Activated T-cell treated with anti-CD3 and anti-CD28 coated beads for 4 hours (primary cell): ENCODE results near the gene CSRNP3.
"Not testable (repeated sequence)": the region's sequence is repeated elsewhere in the genome, so short reads cannot be mapped to it uniquely, and the experiment has no call there.

Source experiments
- DNase-seq: peaks from one replicate; pipeline ENCODE4 v3.0.0-alpha.2; 2020

CSRNP3 gene

GRCh38 chr2:165640247-165640929, 170.9 kb downstream of the CSRNP3 start:
- no peak for DNase-seq

- DNase-seq, result no peak
These were observed 176.7 kb downstream of the CSRNP3 start for GRCh38 chr2:165645930-165646831.

- DNase-seq, result no peak
These were observed 177.9 kb downstream of the CSRNP3 start for GRCh38 chr2:165647409-165647808.

GRCh38 chr2:165648801-165649200, 179.3 kb downstream of the CSRNP3 start:
- DNase-seq, result no peak

GRCh38 chr2:165651233-165651632, 181.7 kb downstream of the CSRNP3 start:
- no peak for DNase-seq

- no peak for DNase-seq
These were observed 186.2 kb downstream of the CSRNP3 start for GRCh38 chr2:165655661-165656060.

- no peak for DNase-seq
These were observed 190.9 kb downstream of the CSRNP3 start for GRCh38 chr2:165660361-165660760.

GRCh38 chr2:165662720-165663119, 193.2 kb downstream of the CSRNP3 start:
- DNase-seq, result no peak

- no peak for DNase-seq
These were observed 196.1 kb downstream of the CSRNP3 start for GRCh38 chr2:165665614-165666013.

GRCh38 chr2:165666073-165666472, 196.6 kb downstream of the CSRNP3 start:
- DNase-seq, result not testable (repeated sequence)

GRCh38 chr2:165666605-165667004, 197.1 kb downstream of the CSRNP3 start:
- DNase-seq, result no peak

GRCh38 chr2:165667375-165667774, 197.9 kb downstream of the CSRNP3 start:
- no peak for DNase-seq

- no peak for DNase-seq
These were observed 205.3 kb downstream of the CSRNP3 start for GRCh38 chr2:165674780-165675179.

GRCh38 chr2:165675551-165675968, 206.1 kb downstream of the CSRNP3 start:
- DNase-seq, result no peak

- DNase-seq, result no peak
These were observed 209.4 kb downstream of the CSRNP3 start for GRCh38 chr2:165678882-165679281.

- DNase-seq, result no peak
These were observed 210.1 kb downstream of the CSRNP3 start for GRCh38 chr2:165679621-165680020.

- no peak for DNase-seq
These were observed 212.3 kb downstream of the CSRNP3 start for GRCh38 chr2:165681841-165682240.

GRCh38 chr2:165682546-165682945, 213.0 kb downstream of the CSRNP3 start:
- DNase-seq, result no peak

- DNase-seq, result no peak
These were observed 217.3 kb downstream of the CSRNP3 start for GRCh38 chr2:165686800-165687199.

- DNase-seq, result no peak
These were observed 218.0 kb downstream of the CSRNP3 start for GRCh38 chr2:165687426-165688002.

GRCh38 chr2:165691615-165692014, 222.1 kb downstream of the CSRNP3 start:
- no peak for DNase-seq

- DNase-seq, result no peak
These were observed 223.4 kb downstream of the CSRNP3 start for GRCh38 chr2:165692906-165693305.

GRCh38 chr2:165693838-165694237, 224.3 kb downstream of the CSRNP3 start:
- no peak for DNase-seq
